OCI-M1 (cell line): ENCODE results near the gene OLFML2B.
"Not testable (repeated sequence)": the region's sequence is repeated elsewhere in the genome, so short reads cannot be mapped to it uniquely, and the experiment has no call there.

Experiments used
- DNase-seq: peaks from one replicate; lab custom pipeline; 2025; lab: John Stamatoyannopoulos, UW

OLFML2B gene

DNA sequence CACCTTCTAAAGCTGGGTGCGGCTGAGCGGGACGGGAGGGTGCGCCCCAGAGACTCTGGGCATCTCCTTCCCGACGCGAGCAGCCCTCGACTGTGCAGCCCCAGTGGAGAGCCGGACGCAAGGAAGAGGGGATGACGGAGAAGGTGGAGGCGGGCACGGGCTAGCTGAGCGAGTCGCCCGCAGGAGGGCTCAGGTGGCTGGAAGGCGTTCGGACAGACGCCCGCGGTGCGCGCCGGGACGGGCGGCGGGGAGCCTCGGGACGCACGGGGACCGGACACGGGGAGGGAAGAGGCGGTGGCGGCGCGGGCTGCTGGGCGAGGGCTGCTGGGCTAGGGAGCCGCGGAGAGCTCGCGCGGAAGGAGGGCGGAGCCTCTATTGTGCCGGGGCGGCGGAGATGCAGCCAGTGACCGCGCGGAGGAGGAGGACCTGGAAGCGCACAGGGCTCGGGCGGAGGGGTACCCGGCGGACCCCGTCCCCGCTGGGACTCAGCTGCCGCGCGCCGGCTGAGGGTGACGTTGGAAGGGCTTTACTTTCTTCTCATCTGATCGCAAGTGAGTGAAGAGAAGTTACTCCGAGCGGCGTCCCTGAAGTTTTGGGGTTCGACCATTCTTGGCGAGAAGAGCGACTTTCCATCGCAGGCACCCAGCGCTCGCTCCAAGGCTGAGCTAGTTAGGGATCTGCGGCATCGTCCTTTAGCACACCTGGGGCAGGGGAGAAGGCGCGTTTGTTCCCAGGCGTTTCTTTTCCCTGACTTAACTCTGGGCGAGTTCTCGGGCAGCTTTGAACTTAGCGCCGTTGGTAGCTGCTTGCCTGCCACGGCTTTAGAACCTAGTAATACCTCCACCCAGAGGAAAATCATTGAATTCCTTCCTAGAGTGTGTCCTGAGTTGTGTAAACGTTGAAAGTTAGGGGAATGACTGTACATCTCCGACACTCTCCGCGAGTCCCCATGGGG is at the start of gene OLFML2B:
OLFML2B (minus strand) TSS at position 323 of the 955 bp plus-strand sequence. CDS start 439 bp downstream, outside the sequence.
- DNase-seq, result peak; percentile 78

DNA sequence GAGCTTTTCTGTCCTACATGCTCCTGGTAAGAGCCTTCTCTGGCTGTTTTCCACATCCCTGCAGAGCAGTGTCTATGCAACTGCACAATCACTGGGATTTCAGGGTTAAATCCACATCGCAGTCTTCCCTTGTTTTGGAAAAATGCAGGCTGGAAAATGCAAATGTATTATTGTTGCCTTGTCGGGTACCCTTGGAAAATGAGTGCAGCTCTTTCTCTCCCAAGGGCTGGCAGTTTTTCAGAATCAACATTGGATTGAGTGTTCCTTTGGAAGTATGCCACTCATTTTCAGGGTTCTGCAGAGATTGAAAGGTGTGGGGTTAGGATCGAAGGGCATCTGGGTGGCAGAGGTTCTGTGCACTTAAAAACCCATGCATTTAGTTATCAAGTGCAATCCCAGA is 49.1 kb upstream of the OLFML2B start:
- DNase-seq, result no peak

DNA sequence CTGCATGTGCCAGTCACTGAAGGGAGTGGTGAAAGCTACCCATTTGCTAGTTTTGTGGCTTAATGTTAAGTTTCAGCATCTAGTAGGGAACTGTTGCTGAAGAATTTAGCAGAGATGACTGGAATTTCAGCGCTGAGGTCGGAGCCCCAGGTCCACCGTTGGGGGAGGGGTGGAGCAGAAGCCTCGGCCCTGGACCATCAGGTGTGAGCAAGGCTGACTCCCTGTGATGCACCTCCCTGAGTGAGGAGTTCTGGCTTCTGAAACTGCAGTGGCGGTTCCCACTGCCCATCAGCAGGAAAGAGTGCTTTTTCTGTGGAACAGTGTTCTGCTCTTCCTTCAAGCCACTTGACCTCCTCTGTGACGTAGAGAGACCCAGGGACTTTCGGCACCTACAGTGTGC is 47.2 kb upstream of the OLFML2B start:
- DNase-seq, result no peak

DNA sequence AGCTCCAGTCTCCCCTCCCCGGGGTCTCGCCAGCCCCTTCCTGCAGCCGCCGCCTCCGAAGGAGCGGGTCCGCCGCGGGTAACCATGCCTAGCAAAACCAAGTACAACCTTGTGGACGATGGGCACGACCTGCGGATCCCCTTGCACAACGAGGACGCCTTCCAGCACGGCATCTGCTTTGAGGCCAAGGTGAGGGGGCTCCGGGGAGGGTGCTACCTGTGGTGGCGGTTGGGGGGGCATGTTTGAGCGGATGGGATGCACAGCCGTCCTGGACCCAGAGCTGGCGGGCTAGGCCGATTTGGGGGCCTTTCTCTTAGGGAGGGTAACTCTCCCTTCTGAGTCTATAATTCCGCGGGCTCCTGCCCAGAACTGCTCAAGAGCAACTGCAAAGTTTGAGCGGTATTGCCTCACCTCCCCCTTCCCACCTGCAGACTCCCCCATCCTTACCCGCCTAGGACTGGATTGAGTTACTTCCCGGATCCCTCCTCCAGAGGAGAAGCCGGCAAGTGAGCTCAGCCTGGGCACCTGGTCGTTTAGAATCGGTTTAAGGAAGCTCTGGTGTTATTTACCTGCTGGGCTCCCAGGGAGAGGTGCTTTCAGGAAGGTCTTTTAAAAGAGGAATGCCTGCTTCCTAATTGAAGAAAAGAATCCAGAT is 46.6 kb upstream of the OLFML2B start:
- no peak for DNase-seq

DNA sequence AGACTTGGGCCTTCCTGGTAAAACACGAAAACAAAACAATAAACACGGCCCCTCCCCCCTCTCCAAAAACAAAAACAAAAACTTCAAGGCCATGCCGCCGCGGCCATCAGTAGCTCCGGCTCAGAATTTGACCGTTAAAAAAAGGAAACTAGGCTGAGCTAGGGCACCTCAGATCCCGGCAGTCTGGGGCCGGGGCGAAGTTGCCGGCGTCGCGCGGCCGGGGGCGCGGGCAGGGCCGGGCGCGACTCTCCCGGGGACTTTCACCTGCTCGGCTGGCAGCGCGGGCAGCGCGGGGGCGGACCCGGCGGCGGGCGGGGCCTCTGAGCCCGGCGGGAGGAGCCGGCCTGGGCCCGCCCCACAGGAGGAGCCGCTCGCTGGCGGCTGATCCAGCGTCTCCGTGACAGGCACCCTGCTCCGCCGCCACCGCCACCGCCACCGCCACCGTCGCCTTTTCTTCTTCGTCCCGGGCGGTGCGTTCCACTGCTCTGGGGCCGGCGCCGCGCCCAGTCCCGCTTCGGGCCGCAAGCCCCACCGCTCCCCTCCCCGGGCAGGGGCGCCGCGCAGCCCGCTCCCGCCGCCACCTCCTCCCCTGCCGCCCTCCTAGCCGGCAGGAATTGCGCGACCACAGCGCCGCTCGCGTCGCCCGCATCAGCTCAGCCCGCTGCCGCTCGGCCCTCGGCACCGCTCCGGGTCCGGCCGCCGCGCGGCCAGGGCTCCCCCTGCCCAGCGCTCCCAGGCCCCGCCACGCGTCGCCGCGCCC is 45.8 kb upstream of the OLFML2B start, which contains the start of gene NOS1AP:
NOS1AP (plus strand) TSS at position 358 of the 760 bp plus-strand sequence. CDS start 487 bp downstream, outside the sequence.
- peak; percentile 83 for DNase-seq

DNA sequence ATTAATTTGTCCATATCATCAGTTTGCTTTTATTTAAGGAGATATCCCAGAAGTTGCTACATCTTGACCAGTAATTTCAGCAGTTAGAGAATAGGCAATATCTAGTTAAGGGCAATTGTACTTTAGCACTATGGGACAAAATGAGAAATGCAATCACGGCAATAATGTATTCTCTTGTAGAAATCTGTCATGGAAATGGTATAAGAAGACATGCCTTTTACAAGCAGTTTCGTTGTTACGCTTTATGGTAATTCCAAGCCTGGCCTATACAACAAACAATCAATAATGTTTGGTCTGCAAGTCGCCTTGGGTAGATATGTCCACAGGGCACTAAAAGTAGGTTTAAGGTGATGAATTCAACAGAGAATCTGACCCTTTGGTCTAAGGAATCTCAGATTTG is 44.6 kb upstream of the OLFML2B start:
- DNase-seq, result no peak

DNA sequence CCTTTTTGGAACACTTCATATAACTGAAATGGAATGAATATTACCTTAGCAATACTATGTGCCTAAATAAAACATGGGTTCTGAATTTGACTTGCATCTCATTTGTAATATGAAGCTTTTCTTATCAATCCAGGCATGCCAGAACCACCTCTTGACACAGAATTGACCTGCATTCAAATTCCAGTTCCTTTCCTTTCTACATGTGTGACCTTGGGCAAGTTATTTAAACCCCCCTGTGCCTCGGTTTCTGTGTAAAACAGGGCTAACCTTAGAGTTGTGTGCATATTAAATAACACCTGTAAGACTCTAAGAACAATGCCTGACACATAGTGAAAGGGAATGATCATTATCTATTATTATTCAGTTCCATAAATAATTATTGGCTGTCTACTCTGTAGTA is 43.8 kb upstream of the OLFML2B start:
- no peak for DNase-seq

DNA sequence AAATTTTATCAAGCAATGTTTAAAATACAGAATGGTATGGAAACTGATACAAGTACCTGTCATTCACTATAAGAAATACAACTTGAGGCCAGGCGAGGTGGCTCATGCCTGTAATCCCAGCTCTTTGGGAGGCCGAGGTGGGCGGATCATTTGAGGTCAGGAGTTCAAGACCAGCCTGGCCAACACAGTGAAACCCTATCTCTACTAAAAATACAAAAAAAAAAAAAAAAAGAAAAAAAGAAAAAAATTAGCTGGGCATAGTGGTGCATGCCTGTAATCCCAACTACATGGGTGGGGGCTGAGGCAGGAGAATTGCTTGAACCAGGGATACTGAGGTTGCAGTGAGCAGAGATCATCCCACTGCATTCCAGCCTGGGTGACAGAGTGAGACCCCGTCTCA is 43.2 kb upstream of the OLFML2B start:
- not testable (repeated sequence) for DNase-seq

DNA sequence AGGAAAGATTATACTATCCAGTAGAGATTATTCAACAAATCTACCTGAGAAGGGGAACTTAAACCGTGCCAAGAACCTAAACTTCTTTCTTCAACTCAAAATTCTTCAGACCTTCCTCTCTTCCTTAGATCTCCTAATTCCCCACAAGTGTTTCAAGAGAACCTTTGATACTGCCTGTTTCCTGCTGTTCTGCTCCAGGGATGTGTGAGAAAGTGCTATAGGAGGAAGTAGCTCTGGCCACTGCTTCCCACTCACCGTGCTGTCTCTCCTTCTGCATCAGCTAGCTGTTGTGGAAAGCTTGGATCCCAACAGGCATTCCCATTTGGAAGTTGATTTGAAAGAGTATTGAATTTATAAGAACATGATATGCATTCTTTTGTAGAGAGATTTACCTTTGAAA is 41.3 kb upstream of the OLFML2B start:
- no peak for DNase-seq

DNA sequence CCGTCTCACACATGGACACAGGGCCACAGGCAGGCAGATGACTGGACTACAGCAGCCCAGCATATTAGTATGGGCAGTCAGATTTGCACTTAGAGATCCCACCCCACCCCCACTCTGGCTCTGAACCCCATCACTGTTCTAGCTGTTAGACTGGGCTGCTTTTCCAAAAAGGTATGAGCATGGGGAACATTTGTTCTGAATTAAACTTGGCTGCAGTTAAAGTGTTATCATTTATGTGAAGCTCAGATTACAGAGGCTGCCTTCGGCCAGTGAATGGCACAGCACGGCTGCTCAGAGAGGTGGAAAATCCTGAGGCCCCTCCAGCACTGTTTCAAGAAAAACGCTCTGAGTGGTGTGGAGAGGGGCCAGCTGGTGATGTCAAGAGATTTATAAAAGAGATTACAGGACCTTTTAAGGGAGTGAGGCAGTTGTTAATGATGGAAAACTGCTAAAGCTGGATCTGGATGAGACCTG is 38.9 kb upstream of the OLFML2B start:
- DNase-seq, result no peak

DNA sequence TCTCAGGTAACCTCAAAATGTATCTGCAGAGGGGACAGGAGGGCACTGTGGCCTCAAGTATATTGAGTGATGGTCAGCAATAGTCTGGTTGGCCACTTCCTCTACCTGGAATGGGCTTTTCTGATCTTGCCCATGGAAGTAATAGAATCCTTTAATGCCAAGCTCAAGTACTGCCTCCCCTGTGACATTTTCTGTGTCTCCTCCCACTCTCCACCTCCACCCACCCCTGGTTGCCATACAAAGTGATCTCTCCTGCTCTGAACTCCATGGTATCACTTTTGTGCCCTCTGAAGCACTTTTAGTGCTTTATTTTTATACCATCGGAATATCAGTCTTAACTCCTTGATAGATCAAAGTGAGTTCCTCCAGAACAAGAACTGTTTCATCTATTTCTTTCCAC is 36.6 kb upstream of the OLFML2B start:
- DNase-seq, result no peak

DNA sequence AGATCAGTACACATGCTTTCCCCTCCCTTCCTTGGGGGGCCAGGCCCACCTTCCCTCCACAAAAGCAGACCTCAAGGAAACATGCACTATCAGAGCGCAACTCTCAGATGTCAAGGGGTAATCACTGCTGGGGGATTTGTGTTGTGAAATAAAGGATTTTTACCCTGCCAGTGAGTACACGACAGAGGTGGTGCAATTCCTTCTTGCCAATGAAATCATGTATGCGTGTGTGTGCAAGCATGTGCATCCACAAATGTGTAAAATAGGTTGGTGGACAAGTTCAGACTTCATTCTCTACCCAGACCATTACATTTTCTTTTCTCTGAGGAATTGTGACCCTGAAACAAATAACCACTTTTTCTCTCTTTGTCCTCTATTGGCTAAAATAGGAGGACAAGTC is 36.1 kb upstream of the OLFML2B start:
- no peak for DNase-seq

DNA sequence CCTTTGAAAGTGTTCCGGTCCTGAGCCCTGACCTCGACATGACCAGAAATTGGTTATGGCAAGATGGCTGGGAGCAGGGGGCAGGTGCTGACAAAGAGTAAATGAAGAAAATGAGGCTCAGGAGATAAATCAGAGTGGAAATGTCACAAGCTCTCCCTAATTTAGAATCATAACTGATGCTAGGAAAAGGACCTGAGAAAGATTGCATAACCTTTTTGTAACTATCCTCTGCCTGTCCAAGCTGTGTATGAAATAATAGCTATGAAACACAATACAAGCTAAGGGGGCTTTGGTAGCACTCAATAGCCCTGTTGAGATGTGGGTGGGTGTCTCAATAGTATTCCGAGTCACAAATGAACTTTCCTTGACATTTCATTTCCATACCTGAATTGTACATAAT is 32.9 kb upstream of the OLFML2B start:
- DNase-seq, result no peak

DNA sequence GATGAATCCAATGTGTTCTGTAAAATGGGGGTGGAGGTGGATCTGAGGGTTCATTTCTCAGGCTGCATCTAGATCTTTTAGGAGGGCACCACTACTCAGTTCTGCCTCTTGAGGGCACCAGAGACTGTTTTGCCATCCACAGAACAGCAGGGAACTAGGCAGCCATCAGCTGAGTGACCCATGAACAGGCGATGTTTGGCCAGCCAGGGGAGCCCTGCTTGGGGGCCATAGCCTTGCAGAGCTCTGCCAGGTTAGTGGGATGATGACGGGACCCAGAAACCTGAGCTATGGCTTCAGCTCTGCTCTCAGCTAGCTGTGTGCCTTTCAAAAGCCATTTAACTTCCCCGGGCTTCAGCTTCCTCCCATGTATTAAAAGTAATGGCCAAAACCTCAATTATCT is 32.4 kb upstream of the OLFML2B start:
- peak; percentile 79 for DNase-seq

DNA sequence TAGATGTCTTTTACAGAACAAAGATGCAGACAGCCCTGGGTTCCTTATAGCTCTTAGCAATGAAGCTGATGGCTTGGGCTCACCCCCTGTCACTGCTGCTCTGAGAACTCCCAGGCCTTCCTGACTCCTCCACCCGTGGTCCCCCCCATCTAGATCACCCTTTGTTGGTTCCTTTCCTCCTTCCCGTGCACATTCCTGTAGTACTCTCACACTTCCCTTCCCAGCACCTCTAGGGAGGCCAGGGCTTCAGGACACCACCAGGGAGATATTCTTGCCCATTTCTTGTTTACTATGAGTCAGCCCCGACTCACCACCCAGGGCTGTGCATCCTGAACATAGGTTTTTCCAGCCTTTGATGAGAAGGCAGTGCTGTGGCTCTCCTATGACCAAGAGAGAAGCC is 31.4 kb upstream of the OLFML2B start:
- no peak for DNase-seq

DNA sequence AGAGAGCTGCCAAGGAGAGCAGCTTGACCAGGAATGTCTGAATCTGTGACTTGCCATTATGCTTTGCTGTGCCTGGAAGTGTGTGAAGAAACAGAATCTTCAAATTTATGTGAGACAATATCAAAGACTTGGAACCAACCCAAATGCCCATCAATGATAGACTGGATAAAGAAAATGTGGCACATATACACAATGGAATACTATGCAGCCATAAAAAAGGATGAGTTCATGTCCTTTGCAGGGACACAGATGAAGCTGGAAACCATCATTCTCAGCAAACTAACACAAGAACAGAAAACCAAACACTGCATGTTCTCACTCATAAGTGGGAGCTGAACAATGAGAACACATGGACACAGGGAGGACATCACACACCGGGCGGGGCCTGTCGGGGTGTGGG is 30.3 kb upstream of the OLFML2B start:
- DNase-seq, result not testable (repeated sequence)

DNA sequence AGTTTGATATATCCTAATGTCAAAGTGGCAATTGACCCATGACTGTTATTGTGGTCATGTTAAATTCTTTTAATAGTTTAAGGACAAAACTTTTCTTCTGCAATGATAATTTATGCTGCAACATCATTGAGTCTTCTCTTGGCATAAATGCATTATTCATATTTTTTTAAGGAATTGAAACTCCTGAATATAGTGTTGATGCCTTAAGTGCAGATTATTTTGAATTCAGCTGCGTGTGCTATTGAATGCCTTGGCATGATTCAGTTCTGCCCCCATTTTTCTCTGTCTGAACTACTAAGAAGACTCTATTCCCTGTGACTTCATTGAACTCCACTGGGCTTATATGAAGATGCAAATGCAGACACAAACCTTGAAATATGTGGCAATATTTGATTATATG is 23.3 kb upstream of the OLFML2B start:
- DNase-seq, result no peak

DNA sequence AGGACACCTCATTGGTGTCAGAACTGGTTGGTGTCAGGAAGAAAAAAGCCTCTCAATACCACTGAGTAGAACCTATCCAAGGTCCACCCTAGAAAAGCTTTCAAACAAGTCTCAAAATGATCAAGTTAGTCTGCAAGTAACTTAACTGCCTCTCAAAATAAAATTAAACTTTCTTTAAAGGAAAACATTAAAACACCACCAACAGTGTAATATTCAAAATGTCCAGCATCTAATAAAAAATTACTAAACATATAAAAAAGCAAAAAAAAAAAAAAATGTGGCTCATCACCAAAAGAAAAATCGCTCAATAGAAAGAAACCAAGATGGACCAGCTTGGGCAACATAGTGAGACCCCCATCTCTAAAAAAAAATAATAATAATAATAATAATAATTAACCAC is 18.7 kb upstream of the OLFML2B start:
- no peak for DNase-seq

DNA sequence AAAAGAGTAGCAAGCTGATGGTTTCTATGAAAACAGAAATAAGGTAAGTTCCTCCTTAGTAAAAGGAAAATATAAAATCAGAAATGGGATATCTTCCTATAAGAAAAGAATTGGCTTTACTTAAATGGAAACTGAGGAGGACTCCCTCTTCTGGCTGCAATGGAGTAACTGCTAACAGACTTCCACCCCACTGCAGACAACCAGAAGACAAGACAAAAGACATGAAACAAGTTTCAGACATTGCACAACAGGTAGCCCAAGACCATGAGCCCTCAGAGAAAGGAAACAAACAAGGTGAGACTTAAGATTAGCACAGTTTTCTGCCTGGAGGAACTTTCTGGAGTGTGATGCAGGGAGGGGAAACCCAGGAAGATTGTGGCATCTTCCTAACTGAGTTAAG is 17.0 kb upstream of the OLFML2B start:
- DNase-seq, result peak; percentile 50

DNA sequence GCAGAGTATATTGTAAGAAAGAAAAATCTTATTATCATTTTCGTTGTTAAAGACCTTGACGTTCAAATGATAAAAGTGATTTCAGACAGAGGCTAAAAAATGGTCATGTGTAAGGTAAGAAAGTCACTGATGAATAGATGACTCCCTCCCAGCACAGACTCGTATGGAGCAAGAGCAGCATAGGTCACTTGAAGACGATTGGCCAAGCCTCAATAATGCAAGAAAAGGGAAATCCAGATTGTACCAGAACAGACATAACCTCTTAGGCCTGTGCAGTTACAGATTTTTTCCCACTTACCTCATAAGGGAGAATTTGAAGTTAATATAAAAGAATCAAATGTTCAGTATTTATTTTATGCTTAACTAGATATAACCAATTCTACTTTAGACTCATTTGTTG is 16.3 kb upstream of the OLFML2B start:
- peak; percentile 13 for DNase-seq

DNA sequence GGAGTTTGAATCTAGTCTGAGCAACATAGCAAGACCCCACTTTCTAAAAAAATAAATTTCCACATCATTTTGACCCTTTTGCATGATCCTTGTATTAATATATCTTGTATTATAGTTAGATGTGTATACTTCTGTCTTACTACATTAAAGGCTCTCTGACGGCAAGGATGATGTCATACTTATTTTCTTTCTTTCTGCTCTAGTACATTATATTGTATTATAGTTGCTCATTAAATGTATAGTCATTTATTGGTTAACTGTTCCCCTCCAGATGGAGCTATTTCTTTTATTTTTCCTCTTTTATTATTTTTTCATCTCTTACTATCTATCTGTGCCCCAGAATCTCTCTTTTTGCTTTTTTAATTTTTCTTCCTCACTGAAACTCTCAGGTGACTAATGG is 15.0 kb upstream of the OLFML2B start:
- no peak for DNase-seq

DNA sequence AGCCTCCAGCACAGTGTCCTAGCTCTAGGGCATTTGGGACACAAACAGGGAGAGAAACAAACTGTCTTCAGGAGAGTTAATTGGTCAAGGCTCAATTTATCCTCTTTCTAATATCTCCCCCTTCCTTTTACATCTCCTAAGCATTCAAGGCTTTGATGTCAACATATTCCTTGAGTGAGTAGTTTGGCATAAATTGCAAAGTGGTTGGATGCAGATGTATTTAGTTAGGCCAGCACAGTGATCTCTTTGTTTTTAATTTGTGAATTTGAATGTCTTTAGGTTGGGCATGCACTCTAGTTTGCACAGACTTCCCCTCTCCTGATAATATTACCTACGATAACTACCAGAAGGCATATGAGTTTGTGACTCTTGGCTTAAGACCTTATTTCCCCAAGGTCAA is 12.5 kb upstream of the OLFML2B start:
- DNase-seq, result no peak
